ENCODE measurements around the gene OR10A2.
"Not testable (repeated sequence)": the region's sequence is repeated elsewhere in the genome, so short reads cannot be mapped to it uniquely, and the experiment has no call there.

DNA sequence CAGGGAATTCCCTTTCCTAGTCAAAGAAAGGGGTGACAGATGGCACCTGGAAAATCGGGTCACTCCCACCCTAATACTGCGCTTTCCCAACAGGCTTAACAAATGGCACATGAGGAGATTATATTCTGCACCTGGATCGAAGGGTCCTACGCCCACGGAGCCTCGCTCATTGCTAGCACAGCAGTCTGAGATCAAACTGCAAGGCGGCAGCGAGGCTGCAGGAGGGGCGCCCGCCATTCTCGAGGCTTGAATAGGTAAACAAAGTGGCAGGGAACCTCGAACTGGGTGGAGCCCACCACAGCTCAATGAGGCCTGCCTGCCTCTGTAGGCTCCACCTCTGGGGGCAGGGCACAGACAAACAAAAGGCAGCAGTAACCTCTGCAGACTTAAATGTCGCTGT is 41.9 kb downstream of the OR10A2 start:
- TF ChIP-seq EP300, POLR2AphosphoS5, POLR2A (IDR thresholded peaks at IDR 0.05): not testable (repeated sequence)
- TF ChIP-seq, protein P1, sequence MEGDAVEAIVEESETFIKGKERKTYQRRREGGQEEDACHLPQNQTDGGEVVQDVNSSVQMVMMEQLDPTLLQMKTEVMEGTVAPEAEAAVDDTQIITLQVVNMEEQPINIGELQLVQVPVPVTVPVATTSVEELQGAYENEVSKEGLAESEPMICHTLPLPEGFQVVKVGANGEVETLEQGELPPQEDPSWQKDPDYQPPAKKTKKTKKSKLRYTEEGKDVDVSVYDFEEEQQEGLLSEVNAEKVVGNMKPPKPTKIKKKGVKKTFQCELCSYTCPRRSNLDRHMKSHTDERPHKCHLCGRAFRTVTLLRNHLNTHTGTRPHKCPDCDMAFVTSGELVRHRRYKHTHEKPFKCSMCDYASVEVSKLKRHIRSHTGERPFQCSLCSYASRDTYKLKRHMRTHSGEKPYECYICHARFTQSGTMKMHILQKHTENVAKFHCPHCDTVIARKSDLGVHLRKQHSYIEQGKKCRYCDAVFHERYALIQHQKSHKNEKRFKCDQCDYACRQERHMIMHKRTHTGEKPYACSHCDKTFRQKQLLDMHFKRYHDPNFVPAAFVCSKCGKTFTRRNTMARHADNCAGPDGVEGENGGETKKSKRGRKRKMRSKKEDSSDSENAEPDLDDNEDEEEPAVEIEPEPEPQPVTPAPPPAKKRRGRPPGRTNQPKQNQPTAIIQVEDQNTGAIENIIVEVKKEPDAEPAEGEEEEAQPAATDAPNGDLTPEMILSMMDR (IDR thresholded peaks at IDR 0.05): not testable (repeated sequence)
